Fibroblast of skin of left quadriceps (primary cell): Measurements from ENCODE around the gene PRRG2.

Experiments used
- DNase-seq, 2 experiments: peaks; one replicate each; pipeline ENCODE4 v3.0.0-alpha.2; 2013; ENCODE audit warnings: low read depth in 2 of 2

Gene PRRG2

GRCh38 chr19:49589502-49589905 is 8.4 kb downstream of the PRRG2 start:
- no peak for DNase-seq

- peak; percentile 95 for DNase-seq
Observed at GRCh38 chr19:49590071-49590970, 9.2 kb downstream of the PRRG2 start.

GRCh38 chr19:49590971-49591730 is 10.0 kb downstream of the PRRG2 start, which contains the start of gene PRR12:
Gene PRR12 (plus strand): TSS chr19:49591182. CDS start chr19:49591655, 473 bp downstream.
- peak in 1 of 2 experiments; percentile 62 for DNase-seq

GRCh38 chr19:49591731-49592485 is 10.8 kb downstream of the PRRG2 start:
- no peak for DNase-seq

GRCh38 chr19:49592486-49593232 is 11.5 kb downstream of the PRRG2 start:
- DNase-seq: no peak

- peak; percentile 80 to 82 for DNase-seq
Observed at GRCh38 chr19:49593233-49594113, 12.4 kb downstream of the PRRG2 start.

GRCh38 chr19:49594157-49594992 is 13.3 kb downstream of the PRRG2 start:
- DNase-seq: no peak

GRCh38 chr19:49594993-49595818 is 14.1 kb downstream of the PRRG2 start:
- no peak for DNase-seq

- DNase-seq: no peak
Observed at GRCh38 chr19:49595819-49596404, 14.8 kb downstream of the PRRG2 start.

- no peak for DNase-seq
Observed at GRCh38 chr19:49596407-49596806, 15.3 kb downstream of the PRRG2 start.

GRCh38 chr19:49596954-49597702 is 16.0 kb downstream of the PRRG2 start:
- DNase-seq: no peak

- no peak for DNase-seq
Observed at GRCh38 chr19:49597703-49597974, 16.5 kb downstream of the PRRG2 start.

- DNase-seq: no peak
Observed at GRCh38 chr19:49599378-49600295, 18.5 kb downstream of the PRRG2 start.

- DNase-seq: no peak
Observed at GRCh38 chr19:49601482-49602038, 20.4 kb downstream of the PRRG2 start.

- no peak for DNase-seq
Observed at GRCh38 chr19:49602806-49603205, 21.7 kb downstream of the PRRG2 start.

- DNase-seq: no peak
Observed at GRCh38 chr19:49605605-49606004, 24.5 kb downstream of the PRRG2 start.
